ENCODE measurements around the gene CDC20B. TPM values are rescaled to one million over a fixed set of nuclear protein-coding genes. Genes with fewer than 3 reads are reported as not detected.
A peak's percentile ranks its signal among the peaks of the same experiment; 100 is the strongest.

The CDC20B gene
- total RNA-seq, 1 experiment from 2014 or later = not detected

GRCh38 chr5:55064523-55064922, 108.5 kb downstream of the CDC20B start:
- Histone ChIP-seq H3K36me3 (no peaks in the 10 kb centered on the region), H3K9me3 (replicated peaks) (no peaks in the 10 kb centered on the region), H3K27me3 (replicated peaks) (no peaks in the 10 kb centered on the region), H3K4me3 (no peak overlapping the region), H3K27ac (no peak overlapping the region), H3K4me1 (replicated peaks) (peaks cover 21% of the 10 kb centered on the region)
- DNase-seq (ENCODE audit: low read depth in 1 of 2, low spot score in 2 of 2) = no peak

GRCh38 chr5:55063899-55064298, 109.1 kb downstream of the CDC20B start:
- Histone ChIP-seq H3K9me3 (replicated peaks) (no peaks in the 10 kb centered on the region), H3K4me3 (no peak overlapping the region), H3K4me1 (replicated peaks) (peaks cover 21% of the 10 kb centered on the region), H3K36me3 (no peaks in the 10 kb centered on the region), H3K27me3 (replicated peaks) (no peaks in the 10 kb centered on the region), H3K27ac (peak overlapping the region; percentile 46)
- DNase-seq (ENCODE audit: low read depth in 1 of 2, low spot score in 2 of 2) = peak in 1 of 2 experiments; percentile 81

GRCh38 chr5:55063220-55063863, 109.6 kb downstream of the CDC20B start:
- peaks cover 21% of the 10 kb centered on the region for H3K4me1 ChIP-seq (replicated peaks)
- DNase-seq (ENCODE audit: low read depth in 1 of 2, low spot score in 2 of 2) = peak; percentile 44
- H3K27me3 ChIP-seq (replicated peaks) = no peaks in the 10 kb centered on the region
- no peak overlapping the region for H3K4me3 ChIP-seq
- no peaks in the 10 kb centered on the region for H3K36me3 ChIP-seq
- no peaks in the 10 kb centered on the region for H3K9me3 ChIP-seq (replicated peaks)
- peak overlapping the region; percentile 46 for H3K27ac ChIP-seq

Other genes starting within 250 kb of the CDC20B start
- 0.13 and 1.8 TPM in 2 replicates for gene ESM1, start 187.6 kb downstream of the CDC20B start, total RNA-seq (2014; rRNA removed; shearing (Covaris generic))
- 0.05 TPM in 1 of 2 replicates, not detected in the other for gene GZMK, start 148.9 kb downstream of the CDC20B start, total RNA-seq (2014; rRNA removed; shearing (Covaris generic))
- gene GZMA, start 70.5 kb downstream of the CDC20B start, total RNA-seq (2014; rRNA removed; shearing (Covaris generic)) = not detected in 2 replicates
- gene GPX8, start 13.0 kb downstream of the CDC20B start, total RNA-seq (2014; rRNA removed; shearing (Covaris generic)) = 111 and 136 TPM in 2 replicates
- gene MCIDAS, start 54.1 kb upstream of the CDC20B start, total RNA-seq (2014; rRNA removed; shearing (Covaris generic)) = 0.08 and 3.0 TPM in 2 replicates
- 0.34 TPM in 1 of 2 replicates, not detected in the other for gene CCNO, start 60.4 kb upstream of the CDC20B start, total RNA-seq (2014; rRNA removed; shearing (Covaris generic))
- 28.4 and 38.7 TPM in 2 replicates for gene DHX29, start 134.5 kb upstream of the CDC20B start, total RNA-seq (2014; rRNA removed; shearing (Covaris generic))
- 93.3 and 113 TPM in 2 replicates for gene MTREX, start 134.8 kb upstream of the CDC20B start, total RNA-seq (2014; rRNA removed; shearing (Covaris generic))